ENCODE measurements around the gene COL4A4.

The COL4A4 gene

DNA sequence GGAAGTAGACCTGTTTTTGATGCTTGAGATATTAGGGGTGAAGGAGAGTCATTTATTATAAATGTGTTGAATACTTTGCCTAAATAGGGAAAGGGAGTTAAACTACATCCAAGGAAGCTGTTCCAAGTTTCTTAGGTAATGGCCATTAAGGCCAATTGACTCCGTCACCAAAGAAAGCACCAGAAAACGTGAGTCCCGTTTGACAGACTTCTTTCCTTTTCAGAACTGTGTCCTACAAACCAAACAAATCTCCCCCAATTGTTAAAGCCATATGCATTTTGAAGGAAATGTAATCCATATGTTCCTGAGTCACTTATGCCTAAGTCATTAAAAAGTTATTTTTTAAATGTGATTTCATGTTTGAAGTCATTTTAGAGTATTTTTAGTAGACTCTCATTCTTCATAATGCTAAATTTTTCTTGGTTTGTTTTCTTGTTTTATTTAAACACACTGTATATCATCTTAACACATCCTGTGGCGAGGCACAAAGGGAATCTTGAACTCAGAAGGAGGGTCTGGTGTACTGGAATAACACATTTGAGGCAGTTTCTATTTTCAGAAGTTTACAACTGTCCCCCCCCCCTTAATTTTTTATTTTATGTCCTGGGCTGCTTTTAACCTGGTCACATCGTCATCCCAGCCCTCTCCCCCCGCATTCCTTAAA is 194.5 kb downstream of the COL4A4 start:
- H3K27me3 ChIP-seq (ENCODE audit: control insufficient read depth, insufficient read depth, low read length), result no peaks in the 10 kb centered on the region
- no peaks in the 10 kb centered on the region for H3K79me2 ChIP-seq
- no peaks in the 10 kb centered on the region for H3K4me1 ChIP-seq
- no peak overlapping the region for H3K4me2 ChIP-seq (ENCODE audit: low read length)
- no peak overlapping the region for H3K4me3 ChIP-seq (ENCODE audit: low read depth, low read length)
- H3K9me3 ChIP-seq (ENCODE audit: control insufficient read depth, low read length), result no peaks in the 10 kb centered on the region
- H3K27ac ChIP-seq, result no peak overlapping the region
- no peak overlapping the region for H3K9ac ChIP-seq
- no peak overlapping the region for H2AFZ ChIP-seq
- H3K36me3 ChIP-seq (ENCODE audit: control insufficient read depth, insufficient read depth, low read length), result no peaks in the 10 kb centered on the region
- TF ChIP-seq, protein P1, sequence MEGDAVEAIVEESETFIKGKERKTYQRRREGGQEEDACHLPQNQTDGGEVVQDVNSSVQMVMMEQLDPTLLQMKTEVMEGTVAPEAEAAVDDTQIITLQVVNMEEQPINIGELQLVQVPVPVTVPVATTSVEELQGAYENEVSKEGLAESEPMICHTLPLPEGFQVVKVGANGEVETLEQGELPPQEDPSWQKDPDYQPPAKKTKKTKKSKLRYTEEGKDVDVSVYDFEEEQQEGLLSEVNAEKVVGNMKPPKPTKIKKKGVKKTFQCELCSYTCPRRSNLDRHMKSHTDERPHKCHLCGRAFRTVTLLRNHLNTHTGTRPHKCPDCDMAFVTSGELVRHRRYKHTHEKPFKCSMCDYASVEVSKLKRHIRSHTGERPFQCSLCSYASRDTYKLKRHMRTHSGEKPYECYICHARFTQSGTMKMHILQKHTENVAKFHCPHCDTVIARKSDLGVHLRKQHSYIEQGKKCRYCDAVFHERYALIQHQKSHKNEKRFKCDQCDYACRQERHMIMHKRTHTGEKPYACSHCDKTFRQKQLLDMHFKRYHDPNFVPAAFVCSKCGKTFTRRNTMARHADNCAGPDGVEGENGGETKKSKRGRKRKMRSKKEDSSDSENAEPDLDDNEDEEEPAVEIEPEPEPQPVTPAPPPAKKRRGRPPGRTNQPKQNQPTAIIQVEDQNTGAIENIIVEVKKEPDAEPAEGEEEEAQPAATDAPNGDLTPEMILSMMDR (IDR thresholded peaks at IDR 0.05), result no peak

DNA sequence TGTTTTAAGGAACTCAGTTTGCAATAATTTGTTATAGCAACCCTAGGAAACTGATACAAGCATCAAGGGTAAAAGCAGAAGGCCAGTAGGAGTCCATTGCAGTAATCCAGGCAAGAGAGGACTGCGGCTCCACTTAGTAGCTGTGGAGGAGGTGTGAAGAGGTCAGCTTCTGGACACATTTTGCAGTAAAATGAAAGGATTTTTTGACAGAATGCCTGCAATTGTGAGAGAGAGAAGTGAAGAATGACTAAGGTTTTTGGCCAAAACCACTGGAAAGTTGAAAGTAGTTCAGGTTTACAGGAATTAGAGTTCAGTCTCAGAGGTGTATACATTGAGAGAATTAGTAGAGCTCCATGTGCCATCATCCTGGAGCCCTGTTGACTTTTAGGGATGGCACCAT is 198.6 kb downstream of the COL4A4 start:
- no peaks in the 10 kb centered on the region for H3K27me3 ChIP-seq (ENCODE audit: control insufficient read depth, insufficient read depth, low read length)
- H3K27ac ChIP-seq, result no peak overlapping the region
- H3K79me2 ChIP-seq, result no peaks in the 10 kb centered on the region
- H3K4me2 ChIP-seq (ENCODE audit: low read length), result no peak overlapping the region
- no peaks in the 10 kb centered on the region for H3K36me3 ChIP-seq (ENCODE audit: control insufficient read depth, insufficient read depth, low read length)
- H3K4me1 ChIP-seq, result no peaks in the 10 kb centered on the region
- no peaks in the 10 kb centered on the region for H3K9me3 ChIP-seq (ENCODE audit: control insufficient read depth, low read length)
- H2AFZ ChIP-seq, result no peak overlapping the region
- H3K9ac ChIP-seq, result no peak overlapping the region
- TF ChIP-seq, protein P1 (IDR thresholded peaks at IDR 0.05), result no peak
- no peak overlapping the region for H3K4me3 ChIP-seq (ENCODE audit: low read depth, low read length)

DNA sequence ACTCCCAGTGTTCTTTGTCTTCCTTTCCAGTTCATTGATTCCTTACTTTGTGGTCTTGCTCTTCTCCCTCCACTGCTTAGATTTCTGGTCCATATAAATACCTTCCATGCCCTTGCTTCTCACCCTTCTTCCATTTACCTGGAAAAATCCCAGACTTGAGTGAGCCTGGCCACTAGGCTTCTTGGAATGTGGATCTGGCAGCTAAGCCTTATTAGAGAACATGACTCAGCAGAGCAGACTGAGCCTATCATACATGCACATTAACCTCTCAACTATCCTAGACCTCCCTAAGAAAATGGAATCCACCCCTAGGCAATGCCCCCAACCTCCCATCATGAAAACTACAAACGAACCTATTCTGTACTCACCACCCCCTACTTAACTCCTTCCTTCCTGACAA is 200.5 kb downstream of the COL4A4 start:
- peaks cover 3% of the 10 kb centered on the region for H3K79me2 ChIP-seq
- no peaks in the 10 kb centered on the region for H3K36me3 ChIP-seq (ENCODE audit: control insufficient read depth, insufficient read depth, low read length)
- no peaks in the 10 kb centered on the region for H3K4me1 ChIP-seq
- TF ChIP-seq, protein P1 (IDR thresholded peaks at IDR 0.05), result no peak
- no peak overlapping the region for H3K4me3 ChIP-seq (ENCODE audit: low read depth, low read length)
- no peak overlapping the region for H2AFZ ChIP-seq
- no peaks in the 10 kb centered on the region for H3K27me3 ChIP-seq (ENCODE audit: control insufficient read depth, insufficient read depth, low read length)
- no peak overlapping the region for H3K9ac ChIP-seq
- no peak overlapping the region for H3K4me2 ChIP-seq (ENCODE audit: low read length)
- no peaks in the 10 kb centered on the region for H3K9me3 ChIP-seq (ENCODE audit: control insufficient read depth, low read length)
- H3K27ac ChIP-seq, result no peak overlapping the region

DNA sequence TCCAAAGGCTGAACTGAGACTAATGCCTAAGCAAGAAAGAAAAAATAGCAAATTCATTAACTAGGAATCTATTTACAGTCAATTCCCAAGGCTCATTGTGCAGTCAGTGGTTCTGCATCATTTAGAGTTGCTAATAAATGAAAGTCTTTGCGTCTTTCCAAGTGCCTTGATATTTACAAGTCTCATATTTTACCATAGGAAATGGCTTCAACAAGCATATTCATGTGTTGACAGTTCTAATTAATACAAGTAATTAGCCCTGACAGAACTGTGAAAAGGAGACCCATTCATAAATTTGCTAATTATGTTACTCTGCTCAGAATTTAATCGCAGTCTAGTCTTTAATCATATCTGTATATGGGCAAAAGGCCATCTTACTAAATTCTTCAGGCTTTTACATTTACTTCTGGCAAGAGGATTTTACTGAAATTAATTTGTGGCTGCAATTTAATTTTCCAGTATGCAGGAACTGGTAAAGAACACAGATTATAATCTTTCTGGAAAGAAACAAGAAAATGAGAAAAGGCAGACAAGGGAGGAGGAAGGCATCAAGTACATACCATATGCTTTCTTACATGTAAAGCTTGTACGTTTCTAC is 201.7 kb downstream of the COL4A4 start:
- H3K27ac ChIP-seq, result no peak overlapping the region
- no peak overlapping the region for H3K4me2 ChIP-seq (ENCODE audit: low read length)
- H3K9me3 ChIP-seq (ENCODE audit: control insufficient read depth, low read length), result no peaks in the 10 kb centered on the region
- H3K27me3 ChIP-seq (ENCODE audit: control insufficient read depth, insufficient read depth, low read length), result no peaks in the 10 kb centered on the region
- TF ChIP-seq, protein P1 (IDR thresholded peaks at IDR 0.05), result no peak
- H3K4me1 ChIP-seq, result no peaks in the 10 kb centered on the region
- H3K9ac ChIP-seq, result no peak overlapping the region
- no peaks in the 10 kb centered on the region for H3K36me3 ChIP-seq (ENCODE audit: control insufficient read depth, insufficient read depth, low read length)
- peaks cover 3% of the 10 kb centered on the region for H3K79me2 ChIP-seq
- H2AFZ ChIP-seq, result no peak overlapping the region
- H3K4me3 ChIP-seq (ENCODE audit: low read depth, low read length), result no peak overlapping the region

DNA sequence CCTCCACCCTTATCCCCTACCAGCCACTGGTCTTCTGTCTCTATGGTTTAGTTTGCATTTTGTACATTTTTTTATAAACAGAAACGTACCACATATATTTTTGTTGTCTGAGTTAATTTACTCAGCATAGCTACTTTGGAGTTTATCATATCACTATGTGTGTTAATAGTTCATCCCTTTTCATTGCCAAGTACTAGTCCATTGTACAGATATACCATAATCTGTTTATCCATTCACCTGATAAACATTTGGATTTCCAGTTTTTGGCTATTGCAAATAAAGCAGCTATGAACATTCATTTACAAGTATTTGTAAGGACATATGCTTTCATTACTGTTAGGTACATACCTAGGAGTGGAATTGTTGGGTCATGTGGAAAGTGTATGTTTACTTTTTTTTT is 204.6 kb downstream of the COL4A4 start:
- TF ChIP-seq, protein P1 (IDR thresholded peaks at IDR 0.05), result no peak
- H3K9ac ChIP-seq, result no peak overlapping the region
- H3K27ac ChIP-seq, result no peak overlapping the region
- H3K4me1 ChIP-seq, result peaks cover 3% of the 10 kb centered on the region
- no peak overlapping the region for H3K4me3 ChIP-seq (ENCODE audit: low read depth, low read length)
- H2AFZ ChIP-seq, result no peak overlapping the region
- no peak overlapping the region for H3K4me2 ChIP-seq (ENCODE audit: low read length)
- no peaks in the 10 kb centered on the region for H3K9me3 ChIP-seq (ENCODE audit: control insufficient read depth, low read length)
- no peaks in the 10 kb centered on the region for H3K36me3 ChIP-seq (ENCODE audit: control insufficient read depth, insufficient read depth, low read length)
- H3K79me2 ChIP-seq, result peaks cover 3% of the 10 kb centered on the region
- no peaks in the 10 kb centered on the region for H3K27me3 ChIP-seq (ENCODE audit: control insufficient read depth, insufficient read depth, low read length)

Data from parathyroid adenoma (tissue), 2 donors.